ENCODE measurements around the gene PGS1. TPM values are rescaled to one million over a fixed set of nuclear protein-coding genes. Genes with fewer than 3 reads are reported as not detected.
A peak's percentile ranks its signal among the peaks of the same experiment; 100 is the strongest.
"Not testable (repeated sequence)": the region's sequence is repeated elsewhere in the genome, so short reads cannot be mapped to it uniquely, and the experiment has no call there.

The PGS1 gene
- 27.5 and 30.5 TPM in 2 replicates for total RNA-seq (2014; rRNA removed; shearing (Covaris generic))
- 123 and 146 TPM in 2 replicates for polyA plus RNA-seq (2014; cell fraction: nucleus; rRNA removed)

GRCh38 chr17:78378225-78379130, at the start of gene PGS1:
Gene PGS1, plus strand, starts transcription at chr17:78378649. Its CDS starts 17 bp downstream, at chr17:78378666.
- peak; percentile 63 for DNase-seq (ENCODE audit: extremely low read depth, low read depth)

- DNase-seq (ENCODE audit: extremely low read depth, low read depth) = peak; percentile 69
Measured at GRCh38 chr17:78329263-78330059, 49.0 kb upstream of the PGS1 start.

DNA sequence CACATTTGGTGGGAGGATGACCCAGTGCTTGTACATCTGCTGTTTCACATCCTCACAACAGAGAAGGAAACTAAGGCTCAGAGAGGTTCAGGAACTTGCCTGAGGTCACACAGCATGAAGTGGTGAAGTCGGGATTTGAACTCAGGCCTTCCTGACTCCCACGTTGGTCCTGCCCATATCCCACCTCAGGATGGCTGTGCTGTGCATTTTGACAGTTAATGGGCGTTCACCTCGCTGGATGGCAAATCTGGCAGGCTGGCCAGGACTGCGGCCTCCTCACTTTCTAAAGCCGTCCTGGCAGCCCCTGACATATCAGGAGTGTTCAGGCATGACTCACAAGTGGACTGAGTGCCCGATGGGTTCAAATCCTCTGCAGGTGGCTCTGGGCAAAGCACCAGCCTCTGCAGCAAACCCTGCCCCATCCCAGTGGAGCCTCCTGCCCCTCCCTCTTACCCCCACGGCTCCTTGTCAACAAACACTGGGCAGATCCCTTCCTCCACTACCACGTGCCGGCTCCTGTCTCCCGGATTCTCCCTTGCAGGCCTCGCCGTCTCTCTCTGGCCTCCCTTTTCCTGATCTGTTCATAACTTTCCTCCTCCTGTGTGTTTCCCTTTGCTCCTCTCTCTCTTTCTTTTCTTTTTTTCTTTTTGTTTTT, 47.8 kb upstream of the PGS1 start:
- DNase-seq (ENCODE audit: extremely low read depth, low read depth) = peak; percentile 54

- not testable (repeated sequence) for DNase-seq (ENCODE audit: extremely low read depth, low read depth)
Measured at GRCh38 chr17:78331355-78331754, 47.1 kb upstream of the PGS1 start.

DNA sequence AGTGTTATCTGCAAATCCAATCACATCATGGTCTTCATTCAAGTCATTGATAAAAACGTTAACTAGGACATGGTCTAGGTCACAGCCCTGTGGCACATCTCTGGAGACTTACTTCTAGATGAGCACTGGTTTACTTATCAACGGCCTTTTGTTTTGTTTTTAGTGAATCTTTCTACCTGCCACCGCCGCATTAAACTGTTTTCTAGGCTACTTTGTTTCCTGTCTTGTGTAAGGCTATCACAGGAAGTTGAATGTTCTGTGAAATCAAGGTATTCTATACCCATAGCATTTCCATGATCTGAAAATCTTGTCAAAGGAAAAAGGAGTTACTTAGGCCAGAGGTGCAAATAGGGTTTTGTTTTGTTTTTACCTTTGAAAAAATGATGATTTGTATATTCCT, 45.5 kb upstream of the PGS1 start:
- no peak for DNase-seq (ENCODE audit: extremely low read depth, low read depth)

GRCh38 chr17:78335209-78335608, 43.2 kb upstream of the PGS1 start:
- no peak for DNase-seq (ENCODE audit: extremely low read depth, low read depth)

- DNase-seq (ENCODE audit: extremely low read depth, low read depth) = peak; percentile 98
Measured at GRCh38 chr17:78337244-78338109, 41.0 kb upstream of the PGS1 start.

DNA sequence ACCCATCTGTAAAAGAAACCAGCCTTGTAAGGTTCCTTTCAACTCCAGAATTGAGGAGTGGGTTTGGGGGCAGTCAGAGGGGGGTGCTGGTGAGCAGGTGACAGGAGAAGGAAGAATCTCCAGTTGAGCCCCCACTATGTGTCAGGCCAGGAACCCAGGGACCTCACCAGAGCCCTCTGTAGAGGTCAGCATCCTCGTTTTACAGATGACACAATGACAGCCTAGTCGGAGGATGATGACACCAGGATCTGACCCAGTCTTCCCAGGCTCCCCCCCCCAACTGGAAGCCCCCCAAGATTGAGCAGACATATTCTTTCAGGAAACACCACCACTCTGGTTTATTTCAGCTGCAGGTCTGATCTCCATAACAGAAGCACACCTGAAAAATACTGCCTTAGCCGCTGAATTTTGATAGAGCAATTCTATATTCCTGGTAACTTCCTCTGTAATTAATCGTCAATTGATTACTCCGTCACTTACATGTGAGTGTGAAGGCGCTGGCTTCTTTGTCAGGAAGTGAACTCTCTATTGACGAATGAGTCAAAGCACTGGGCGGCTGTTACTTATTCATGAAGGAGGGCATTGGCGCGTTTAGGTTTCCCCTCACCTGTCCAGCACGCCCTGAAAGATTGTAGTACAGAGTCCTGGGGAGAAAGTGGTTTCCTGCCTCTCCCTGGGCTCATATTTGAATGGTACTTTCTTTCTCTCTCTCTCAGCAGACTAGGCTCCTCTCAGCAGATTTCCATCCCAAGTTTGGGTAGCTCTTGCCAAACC, 39.8 kb upstream of the PGS1 start:
- peak; percentile 97 for DNase-seq (ENCODE audit: extremely low read depth, low read depth)

GRCh38 chr17:78340183-78340955, 38.1 kb upstream of the PGS1 start:
- DNase-seq (ENCODE audit: extremely low read depth, low read depth) = no peak

- peak; percentile 86 for DNase-seq (ENCODE audit: extremely low read depth, low read depth)
Measured at GRCh38 chr17:78341559-78342448, 36.6 kb upstream of the PGS1 start.

DNA sequence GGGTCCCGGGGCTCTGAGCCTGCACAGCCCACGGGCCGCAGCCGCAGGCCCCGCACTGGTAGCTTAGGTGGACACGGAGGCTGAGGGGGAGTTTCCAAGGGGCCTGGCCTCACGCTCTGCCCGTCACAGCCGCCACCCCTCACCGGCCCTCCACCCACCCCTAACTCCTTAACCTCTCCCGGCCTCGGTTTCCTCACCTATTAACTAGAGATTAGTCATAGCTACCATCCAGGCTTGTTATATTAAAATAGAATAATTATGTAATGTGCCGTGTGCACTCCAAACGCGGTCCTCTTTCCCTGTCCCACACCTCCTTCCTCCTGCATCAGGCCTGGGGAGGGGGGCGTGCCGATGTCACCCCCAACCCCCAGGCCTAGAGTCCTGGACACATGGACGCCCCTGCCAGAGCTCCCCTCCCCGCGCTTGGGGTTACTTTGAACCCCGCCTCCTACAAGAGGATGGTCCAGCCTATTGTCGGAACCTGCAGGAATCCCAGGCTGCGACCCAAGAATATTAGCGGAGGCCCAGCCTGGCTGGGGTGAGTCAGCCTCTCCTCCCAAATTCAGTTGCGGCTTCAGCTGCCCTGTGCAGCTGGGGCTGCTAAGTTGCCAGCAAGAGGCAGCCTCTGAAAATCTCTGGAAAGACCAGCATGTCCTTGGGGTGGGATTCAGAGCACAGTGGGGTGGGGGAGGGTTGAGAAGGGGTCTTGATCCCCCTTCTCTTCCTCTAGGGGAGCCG, 35.8 kb upstream of the PGS1 start:
- DNase-seq (ENCODE audit: extremely low read depth, low read depth) = peak; percentile 52

DNA sequence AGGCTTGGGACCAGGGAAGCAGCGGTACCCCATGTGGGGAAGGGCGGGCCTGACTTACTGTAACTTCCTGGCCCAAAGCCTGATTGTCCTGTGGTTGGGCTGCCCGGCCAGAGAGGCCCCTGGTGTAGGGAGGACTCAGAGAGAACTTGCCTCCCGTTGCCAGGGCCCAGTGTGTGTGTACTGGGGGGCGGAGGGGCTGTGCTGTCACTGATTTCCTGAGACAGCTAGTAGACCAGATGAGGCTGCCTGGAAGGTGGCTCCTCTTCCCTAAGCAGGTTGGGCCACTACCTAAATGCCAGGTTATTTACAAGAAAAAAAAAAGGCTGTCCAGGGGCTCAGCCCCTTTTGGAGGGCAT, 35.3 kb upstream of the PGS1 start:
- DNase-seq (ENCODE audit: extremely low read depth, low read depth) = no peak

- DNase-seq (ENCODE audit: extremely low read depth, low read depth) = no peak
Measured at GRCh38 chr17:78343543-78344201, 34.8 kb upstream of the PGS1 start.

DNA sequence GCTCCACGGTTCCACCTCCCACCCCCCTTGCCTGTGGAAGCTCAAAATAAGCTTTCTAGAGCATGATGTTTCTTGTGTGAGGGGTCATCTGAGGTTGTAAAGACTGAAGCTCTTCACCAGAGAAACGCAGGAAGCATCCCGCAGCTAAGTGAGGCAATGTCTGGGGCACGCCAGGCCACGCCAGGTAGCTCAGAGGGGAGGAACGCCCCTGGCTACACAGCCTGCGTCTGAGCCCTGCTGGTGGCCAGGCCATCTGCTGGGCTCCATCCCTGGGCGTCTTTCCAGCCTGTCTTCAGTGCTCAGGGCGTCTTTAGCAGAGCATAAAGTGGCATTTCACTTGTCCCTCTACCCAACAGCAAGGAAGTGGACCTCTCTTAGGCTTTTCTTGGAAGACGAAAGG, 33.8 kb upstream of the PGS1 start:
- no peak for DNase-seq (ENCODE audit: extremely low read depth, low read depth)

DNA sequence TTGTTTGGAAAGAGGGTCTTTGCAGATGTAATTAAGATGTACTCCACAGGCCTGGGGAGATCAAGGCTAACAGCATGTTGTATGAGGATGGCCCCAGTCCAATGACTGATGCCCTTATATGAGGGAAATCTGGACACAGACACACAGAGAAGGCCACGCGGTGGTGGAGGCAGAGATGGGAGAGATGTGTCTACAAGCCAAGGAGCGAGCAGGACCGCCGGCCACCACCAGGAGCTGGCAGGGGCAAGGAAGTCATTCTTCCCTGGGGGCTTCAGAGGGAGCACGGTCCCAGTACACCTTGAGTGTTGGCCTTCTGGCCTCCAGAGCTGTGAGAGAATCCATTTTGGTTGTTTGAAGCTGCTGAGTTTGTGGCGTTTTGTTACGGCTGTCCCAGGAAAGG, 33.3 kb upstream of the PGS1 start:
- DNase-seq (ENCODE audit: extremely low read depth, low read depth) = no peak

DNA sequence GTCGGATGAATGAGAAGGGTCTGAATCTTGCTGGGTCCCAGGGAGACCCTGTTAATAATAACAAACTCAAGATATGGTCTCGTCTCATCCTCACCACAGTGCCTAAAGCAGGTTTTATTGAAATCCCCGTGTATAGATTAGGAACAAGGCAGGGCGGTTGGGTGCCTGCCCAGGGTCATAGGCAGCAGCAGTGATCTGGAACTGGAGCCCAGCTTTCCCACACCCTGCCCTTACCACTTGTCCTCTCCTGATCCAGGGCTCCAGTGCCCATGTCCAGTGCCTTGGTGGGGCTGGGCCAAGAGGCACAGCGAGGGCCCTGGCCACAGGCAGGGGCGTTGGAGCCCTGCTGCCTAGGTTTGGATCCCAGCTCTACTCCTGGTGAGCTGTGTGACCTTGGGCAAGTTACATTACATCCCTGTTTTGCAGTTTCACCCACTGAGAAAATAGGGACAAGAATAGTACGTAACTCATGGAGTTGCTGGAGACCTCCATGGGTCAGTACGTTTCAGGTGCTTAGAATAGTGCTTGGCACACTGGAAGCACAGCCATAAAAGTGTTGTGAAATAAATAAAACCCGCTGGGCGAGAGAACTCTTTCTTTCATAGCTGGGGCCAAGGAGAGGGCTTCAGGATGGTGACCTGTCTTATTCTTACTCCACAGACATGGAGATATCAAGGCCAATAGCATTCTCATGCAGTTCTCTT, 32.5 kb upstream of the PGS1 start:
- no peak for DNase-seq (ENCODE audit: extremely low read depth, low read depth)

Measured in NCI-H460 (cell line).